ENCODE results near the gene SLC5A5. TPM values are rescaled to one million over a fixed set of nuclear protein-coding genes. Genes with fewer than 3 reads are reported as not detected.
A peak's percentile ranks its signal among the peaks of the same experiment; 100 is the strongest.
"Not testable (repeated sequence)": the region's sequence is repeated elsewhere in the genome, so short reads cannot be mapped to it uniquely, and the experiment has no call there.

Gene SLC5A5
- total and polyA plus RNA-seq, 9 donors = 0.04 to 0.07 (median 0.05) TPM; not detected in 5

- not testable (repeated sequence) for H3K4me3 ChIP-seq (ENCODE audit: low read length); H3K36me3 ChIP-seq (ENCODE audit: control insufficient read depth, insufficient read depth, low read length); H3K9me3 ChIP-seq (replicated peaks; ENCODE audit: control insufficient read depth, low read depth, low read length); H3K27ac ChIP-seq (ENCODE audit: low read length); H3K4me1 ChIP-seq (ENCODE audit: control insufficient read depth, insufficient read depth, low read length); DNase-seq; H3K27me3 ChIP-seq (ENCODE audit: control insufficient read depth, insufficient read depth, low read length)
- no CpG with 5 or more reads among the region's 4 CpGs for WGBS (ENCODE audit: insufficient coverage)
These were observed 15.5 kb downstream of the SLC5A5 start for GRCh38 chr19:17887221-17887620.

GRCh38 chr19:17888260-17888659 is 16.5 kb downstream of the SLC5A5 start:
- H3K27me3 ChIP-seq (ENCODE audit: control insufficient read depth, insufficient read depth, low read length) = no peaks in the 10 kb centered on the region
- H3K9me3 ChIP-seq (replicated peaks; ENCODE audit: control insufficient read depth, low read depth, low read length) = no peaks in the 10 kb centered on the region
- H3K36me3 ChIP-seq (ENCODE audit: control insufficient read depth, insufficient read depth, low read length) = no peaks in the 10 kb centered on the region
- 90% methylated on average over 2 of the region's 7 CpGs for WGBS (ENCODE audit: insufficient coverage)
- no peaks in the 10 kb centered on the region for H3K4me1 ChIP-seq (ENCODE audit: control insufficient read depth, insufficient read depth, low read length)
- no peak for DNase-seq
- no peak overlapping the region for H3K4me3 ChIP-seq (ENCODE audit: low read length)
- no peak overlapping the region for H3K27ac ChIP-seq (ENCODE audit: low read length)

DNA sequence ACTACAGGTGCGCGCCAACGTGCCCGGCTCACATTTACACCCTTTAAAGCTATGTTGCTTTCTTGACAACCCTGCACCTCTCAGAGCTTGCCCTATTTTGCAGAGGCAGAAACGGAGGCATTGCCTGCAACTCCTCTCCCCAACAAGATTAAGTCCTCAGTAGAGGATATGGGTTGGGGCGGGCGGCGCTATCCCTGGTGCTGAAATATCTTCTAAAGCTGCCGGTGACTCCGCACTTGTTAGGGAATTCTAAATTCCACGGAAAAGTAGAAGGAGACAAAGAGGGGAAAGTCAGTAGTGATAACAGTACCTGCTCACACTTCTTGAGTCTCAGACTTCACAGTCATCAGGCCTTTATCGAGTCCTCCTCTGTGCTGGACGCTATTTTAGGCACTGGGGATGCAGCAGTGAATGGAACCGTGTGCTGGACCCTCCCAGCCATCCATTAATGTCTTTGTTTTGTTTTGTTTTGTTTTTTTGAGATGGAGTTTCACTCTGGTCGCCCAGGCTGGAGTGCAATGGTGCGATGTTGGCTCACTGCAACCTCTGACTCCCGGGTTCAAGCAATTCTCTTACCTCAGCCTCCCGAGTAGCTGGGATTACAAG is 18.0 kb downstream of the SLC5A5 start:
- WGBS (ENCODE audit: insufficient coverage) = 17% methylated on average over 4 of the region's 18 CpGs
- Histone ChIP-seq H3K9me3 (replicated peaks; ENCODE audit: control insufficient read depth, low read depth, low read length) (no peaks in the 10 kb centered on the region), H3K36me3 (ENCODE audit: control insufficient read depth, insufficient read depth, low read length) (no peaks in the 10 kb centered on the region), H3K4me1 (ENCODE audit: control insufficient read depth, insufficient read depth, low read length) (no peaks in the 10 kb centered on the region), H3K4me3 (ENCODE audit: low read length) (no peak overlapping the region), H3K27ac (ENCODE audit: low read length) (no peak overlapping the region), H3K27me3 (ENCODE audit: control insufficient read depth, insufficient read depth, low read length) (no peaks in the 10 kb centered on the region)
- peak; percentile 66 for DNase-seq

GRCh38 chr19:17893766-17894165 is 22.0 kb downstream of the SLC5A5 start:
- Histone ChIP-seq H3K4me1 (ENCODE audit: control insufficient read depth, insufficient read depth, low read length) (no peaks in the 10 kb centered on the region), H3K27ac (ENCODE audit: low read length) (no peak overlapping the region), H3K4me3 (ENCODE audit: low read length) (no peak overlapping the region), H3K9me3 (replicated peaks; ENCODE audit: control insufficient read depth, low read depth, low read length) (no peaks in the 10 kb centered on the region), H3K36me3 (ENCODE audit: control insufficient read depth, insufficient read depth, low read length) (no peaks in the 10 kb centered on the region), H3K27me3 (ENCODE audit: control insufficient read depth, insufficient read depth, low read length) (no peaks in the 10 kb centered on the region)
- no peak for DNase-seq
- 53% methylated on average over 2 of the region's 9 CpGs for WGBS (ENCODE audit: insufficient coverage)

- Histone ChIP-seq H3K4me3 (ENCODE audit: low read length) (no peak overlapping the region), H3K27ac (ENCODE audit: low read length) (no peak overlapping the region), H3K27me3 (ENCODE audit: control insufficient read depth, insufficient read depth, low read length) (peaks cover 2% of the 10 kb centered on the region), H3K9me3 (replicated peaks; ENCODE audit: control insufficient read depth, low read depth, low read length) (no peaks in the 10 kb centered on the region), H3K4me1 (ENCODE audit: control insufficient read depth, insufficient read depth, low read length) (no peaks in the 10 kb centered on the region), H3K36me3 (ENCODE audit: control insufficient read depth, insufficient read depth, low read length) (no peaks in the 10 kb centered on the region)
- no CpG with 5 or more reads among the region's 6 CpGs for WGBS (ENCODE audit: insufficient coverage)
- peak; percentile 19 for DNase-seq
These were observed 31.0 kb downstream of the SLC5A5 start for GRCh38 chr19:17902701-17903100.

- Histone ChIP-seq H3K9me3 (replicated peaks; ENCODE audit: control insufficient read depth, low read depth, low read length) (peaks cover 5% of the 10 kb centered on the region), H3K4me1 (ENCODE audit: control insufficient read depth, insufficient read depth, low read length) (no peaks in the 10 kb centered on the region), H3K27me3 (ENCODE audit: control insufficient read depth, insufficient read depth, low read length) (no peaks in the 10 kb centered on the region), H3K36me3 (ENCODE audit: control insufficient read depth, insufficient read depth, low read length) (no peaks in the 10 kb centered on the region), H3K27ac (ENCODE audit: low read length) (no peak overlapping the region), H3K4me3 (ENCODE audit: low read length) (no peak overlapping the region)
- DNase-seq = no peak
- no CpG with 5 or more reads among the region's 3 CpGs for WGBS (ENCODE audit: insufficient coverage)
These were observed 36.5 kb downstream of the SLC5A5 start for GRCh38 chr19:17908244-17908643.

- Histone ChIP-seq H3K36me3 (ENCODE audit: control insufficient read depth, insufficient read depth, low read length) (no peaks in the 10 kb centered on the region), H3K27me3 (ENCODE audit: control insufficient read depth, insufficient read depth, low read length) (no peaks in the 10 kb centered on the region), H3K4me3 (ENCODE audit: low read length) (no peak overlapping the region), H3K9me3 (replicated peaks; ENCODE audit: control insufficient read depth, low read depth, low read length) (peaks cover 11% of the 10 kb centered on the region), H3K4me1 (ENCODE audit: control insufficient read depth, insufficient read depth, low read length) (no peaks in the 10 kb centered on the region), H3K27ac (ENCODE audit: low read length) (no peak overlapping the region)
- DNase-seq = no peak
- 62% methylated on average over 7 of the region's 7 CpGs for WGBS (ENCODE audit: insufficient coverage)
These were observed 37.4 kb downstream of the SLC5A5 start for GRCh38 chr19:17909003-17909732.

GRCh38 chr19:17910791-17911360 is 39.1 kb downstream of the SLC5A5 start:
- Histone ChIP-seq H3K36me3 (ENCODE audit: control insufficient read depth, insufficient read depth, low read length) (no peaks in the 10 kb centered on the region), H3K27ac (ENCODE audit: low read length) (no peak overlapping the region), H3K4me3 (ENCODE audit: low read length) (no peak overlapping the region), H3K4me1 (ENCODE audit: control insufficient read depth, insufficient read depth, low read length) (no peaks in the 10 kb centered on the region), H3K27me3 (ENCODE audit: control insufficient read depth, insufficient read depth, low read length) (no peaks in the 10 kb centered on the region), H3K9me3 (replicated peaks; ENCODE audit: control insufficient read depth, low read depth, low read length) (peaks cover 11% of the 10 kb centered on the region)
- DNase-seq = no peak
- WGBS (ENCODE audit: insufficient coverage) = 92% methylated on average over 2 of the region's 11 CpGs

DNA sequence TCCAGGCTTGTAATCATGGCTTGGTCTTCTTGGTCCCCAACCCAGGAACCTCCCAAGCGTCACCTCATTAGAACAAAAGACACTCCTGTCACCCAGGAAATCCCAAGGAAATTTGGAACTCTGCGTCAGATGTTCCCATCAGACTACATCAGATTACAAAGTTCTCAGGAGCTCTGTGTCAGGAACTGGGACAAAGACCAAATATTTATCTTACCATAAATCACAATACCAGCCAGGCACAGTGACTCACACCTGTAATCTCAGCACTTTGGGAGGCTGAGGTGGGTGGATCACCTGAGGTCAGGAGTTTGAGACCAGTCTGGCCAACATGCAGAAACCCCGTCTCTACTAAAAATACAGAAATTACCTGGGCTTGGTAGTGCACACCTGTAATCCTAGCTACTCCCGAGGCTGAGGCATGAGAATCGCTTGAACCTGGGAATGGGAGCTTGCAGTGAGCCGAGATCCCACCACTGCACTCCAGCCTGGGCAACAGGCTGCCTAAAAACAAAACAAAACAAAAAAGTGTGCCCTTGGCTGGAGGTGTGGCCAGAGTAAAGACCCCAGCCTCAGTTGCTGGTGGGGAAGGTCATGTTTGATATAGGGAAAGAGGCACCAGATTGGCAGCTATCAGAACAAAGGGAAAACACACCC is 44.3 kb downstream of the SLC5A5 start:
- no peaks in the 10 kb centered on the region for H3K36me3 ChIP-seq (ENCODE audit: control insufficient read depth, insufficient read depth, low read length)
- no peak overlapping the region for H3K27ac ChIP-seq (ENCODE audit: low read length)
- 94% methylated on average over 3 of the region's 6 CpGs for WGBS (ENCODE audit: insufficient coverage)
- H3K4me3 ChIP-seq (ENCODE audit: low read length) = no peak overlapping the region
- no peaks in the 10 kb centered on the region for H3K4me1 ChIP-seq (ENCODE audit: control insufficient read depth, insufficient read depth, low read length)
- DNase-seq = no peak
- H3K27me3 ChIP-seq (ENCODE audit: control insufficient read depth, insufficient read depth, low read length) = no peaks in the 10 kb centered on the region
- peaks cover 9% of the 10 kb centered on the region for H3K9me3 ChIP-seq (replicated peaks; ENCODE audit: control insufficient read depth, low read depth, low read length)

DNA sequence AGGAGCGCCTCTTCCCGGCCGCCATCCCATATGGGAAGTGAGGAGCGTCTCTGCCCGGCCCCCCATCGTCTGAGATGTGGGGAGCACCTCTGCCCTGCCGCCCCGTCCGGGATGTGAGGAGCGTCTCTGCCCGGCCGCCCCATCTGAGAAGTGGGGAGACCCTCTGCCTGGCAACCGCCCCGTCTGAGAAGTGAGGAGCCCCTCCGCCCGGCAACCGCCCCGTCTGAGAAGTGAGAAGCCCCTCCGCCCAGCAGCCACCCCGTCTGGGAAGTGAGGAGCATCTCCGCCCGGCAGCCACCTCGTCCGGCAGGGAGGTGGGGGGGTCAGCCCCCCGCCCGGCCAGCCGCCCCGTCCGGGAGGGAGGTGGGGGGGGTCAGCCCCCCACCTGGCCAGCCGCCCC is 46.4 kb downstream of the SLC5A5 start:
- H3K27ac ChIP-seq (ENCODE audit: low read length); H3K36me3 ChIP-seq (ENCODE audit: control insufficient read depth, insufficient read depth, low read length); H3K27me3 ChIP-seq (ENCODE audit: control insufficient read depth, insufficient read depth, low read length); DNase-seq; H3K4me1 ChIP-seq (ENCODE audit: control insufficient read depth, insufficient read depth, low read length); H3K9me3 ChIP-seq (replicated peaks; ENCODE audit: control insufficient read depth, low read depth, low read length); H3K4me3 ChIP-seq (ENCODE audit: low read length): not testable (repeated sequence)
- 91% methylated on average over 6 of the region's 30 CpGs for WGBS (ENCODE audit: insufficient coverage)
